HG03045 (cell line): ENCODE results near the gene PAPOLG.

Experiments
- ATAC-seq: cut with Tn5 transposase; IDR thresholded peaks from one replicate; pipeline ENCODE4 v1.9.1; 2021; ENCODE audit warnings: mild to moderate bottlenecking, moderate library complexity; ENCODE audit not compliant: unreplicated experiment

PAPOLG gene

DNA sequence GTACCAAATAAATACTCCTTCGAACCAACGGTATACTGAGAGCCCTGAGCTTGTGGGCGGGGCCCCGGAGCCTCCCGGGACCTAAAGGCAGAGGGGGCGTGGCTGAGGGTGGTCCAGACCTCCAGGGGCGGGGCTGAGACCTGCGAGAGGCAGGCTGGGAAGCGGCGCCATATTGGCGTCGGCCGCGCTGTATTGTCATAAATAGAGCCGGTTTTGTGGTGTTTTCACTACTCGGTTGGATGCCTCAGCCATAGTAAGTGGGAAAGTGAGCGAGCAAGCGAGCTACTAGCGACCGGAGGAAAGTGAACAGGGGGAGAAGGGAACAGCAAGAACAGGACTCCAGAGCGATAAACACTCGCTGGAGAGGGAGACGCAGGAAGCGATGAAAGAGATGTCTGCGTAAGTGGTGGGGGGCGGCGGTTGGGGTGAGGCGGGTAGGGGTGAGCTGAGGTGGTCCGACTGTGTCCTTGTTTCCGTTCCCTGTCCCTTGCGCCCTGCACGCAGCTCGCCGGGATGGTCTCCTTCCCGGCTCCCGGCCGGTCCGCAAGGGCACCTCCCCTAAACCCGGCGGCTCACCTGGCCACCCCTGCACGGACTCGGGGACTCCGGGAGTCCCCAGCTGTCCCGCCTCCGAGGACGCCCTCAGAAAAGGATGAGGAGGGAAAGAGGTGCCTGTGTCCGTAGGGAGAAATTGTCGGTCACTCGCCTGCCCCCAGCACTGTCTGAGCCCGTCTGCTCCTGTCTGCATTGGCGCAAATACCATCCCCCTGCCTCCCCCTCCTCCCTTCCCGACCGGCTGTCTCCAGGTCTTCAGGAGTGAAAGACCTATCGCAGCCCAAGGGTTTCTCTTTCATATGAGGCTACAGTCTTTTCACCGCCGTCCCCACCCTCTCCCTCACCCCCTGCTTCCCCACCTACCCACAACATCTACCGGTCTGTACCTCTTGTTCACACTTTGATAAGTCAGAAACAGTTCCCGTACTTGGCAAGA is at the start of gene PAPOLG:
PAPOLG (plus strand) TSS at position 172 of the 991 bp plus-strand sequence; CDS start at position 383, 211 bp downstream.
- peak; percentile 97 for ATAC-seq

DNA sequence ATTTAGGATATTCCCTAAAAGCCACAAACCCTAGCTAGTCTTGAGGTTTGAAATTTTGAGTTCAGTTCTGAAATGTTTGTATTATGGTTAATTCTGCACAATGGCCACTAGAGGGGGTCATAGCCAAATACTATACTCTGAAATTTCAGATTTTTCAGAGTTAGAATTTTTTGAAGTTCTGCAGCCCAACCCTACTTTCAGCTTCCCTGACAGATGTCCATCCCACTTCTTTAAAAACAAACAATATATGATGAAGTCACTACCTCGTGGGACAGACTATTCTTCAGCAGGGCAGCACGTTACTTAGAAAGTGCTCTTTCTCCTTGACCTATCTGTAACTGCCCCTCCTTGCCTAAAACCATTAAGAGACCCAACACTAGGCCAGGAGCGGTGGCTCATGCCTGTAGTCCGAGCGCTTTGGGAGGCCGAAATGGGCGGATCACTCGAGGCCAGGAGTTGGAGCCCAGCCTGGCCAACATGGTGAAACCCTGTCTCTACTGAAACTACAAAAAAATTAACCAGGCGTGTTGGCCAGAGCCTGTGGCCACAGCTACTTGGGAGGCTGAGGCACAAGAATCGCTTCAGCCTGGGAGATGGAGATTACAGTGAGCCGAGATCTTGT is 48.2 kb upstream of the PAPOLG start:
- ATAC-seq: no peak

DNA sequence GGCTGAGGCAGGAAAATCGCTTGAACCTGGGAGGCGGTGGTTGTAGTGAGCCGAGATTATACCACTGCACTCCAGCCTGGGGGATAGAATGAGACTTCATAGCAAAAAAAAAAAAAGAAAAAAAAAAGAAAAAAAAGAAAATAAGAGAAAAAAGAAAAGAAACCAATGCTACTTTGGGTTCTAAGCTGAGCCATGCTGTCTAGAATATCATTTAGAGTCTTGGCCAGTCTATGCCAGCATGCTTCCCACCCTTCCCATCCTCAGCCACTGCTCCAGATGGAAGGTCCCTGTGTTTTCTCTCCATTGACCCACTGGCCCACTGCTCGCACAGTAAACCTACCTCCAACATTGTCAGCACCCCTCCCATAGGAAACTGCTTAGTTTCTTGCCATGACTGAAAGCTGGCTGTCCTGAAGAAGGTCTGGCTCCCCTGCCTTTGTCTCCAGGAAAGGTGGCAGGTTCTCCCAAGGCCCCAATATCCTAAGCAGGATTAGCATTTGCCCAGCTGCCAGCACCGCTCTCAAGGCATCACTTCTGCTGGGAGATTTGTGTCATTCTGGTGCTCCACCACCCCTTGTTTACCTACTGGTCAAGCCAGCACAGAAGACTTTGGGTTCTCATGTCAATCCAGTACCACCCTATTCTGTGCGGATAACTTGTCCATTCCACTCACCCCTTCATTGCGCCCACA is 47.3 kb upstream of the PAPOLG start:
- ATAC-seq: no peak

DNA sequence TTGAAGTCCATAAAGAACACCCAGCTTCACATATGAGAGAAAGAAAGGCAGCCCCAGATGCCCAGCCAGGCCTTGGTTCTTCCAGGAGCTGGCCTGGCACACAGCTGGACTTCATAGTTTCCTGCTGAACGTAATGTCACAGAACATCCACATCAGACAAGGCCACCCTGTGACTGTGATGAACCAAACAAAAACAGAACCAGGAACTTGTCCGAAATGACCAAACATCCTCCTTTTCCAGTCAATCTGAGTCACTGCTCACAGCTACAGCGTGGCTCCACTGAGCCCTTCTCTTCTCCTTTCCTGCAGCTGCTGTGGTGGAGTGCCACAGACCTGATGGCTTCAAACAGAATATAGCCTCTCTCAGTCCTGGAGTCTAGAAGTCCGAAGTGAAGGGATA is 45.4 kb upstream of the PAPOLG start:
- ATAC-seq: no peak

- no peak for ATAC-seq
Measured at GRCh38 chr2:60715561-60715960, 40.5 kb upstream of the PAPOLG start.

- ATAC-seq: no peak
Measured at GRCh38 chr2:60717691-60718090, 38.4 kb upstream of the PAPOLG start.

DNA sequence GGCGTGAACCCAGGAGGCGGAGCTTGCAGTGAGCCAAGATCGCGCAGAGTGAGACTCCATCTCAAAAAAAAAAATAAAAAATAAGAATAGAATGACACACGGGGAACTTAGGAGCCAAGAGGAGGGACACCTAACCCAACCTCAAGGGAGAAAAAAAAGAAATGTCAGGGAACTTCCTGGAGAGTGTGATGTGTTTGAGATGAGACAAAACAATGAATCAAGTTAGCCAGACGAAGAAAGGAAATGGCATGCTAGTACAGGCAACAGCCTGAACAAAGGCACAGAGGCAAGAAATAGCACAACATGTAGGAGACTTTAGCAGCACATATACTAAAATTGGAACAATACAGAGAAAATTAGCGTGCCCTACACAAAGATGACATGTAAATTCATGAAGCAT is 36.7 kb upstream of the PAPOLG start:
- no peak for ATAC-seq

DNA sequence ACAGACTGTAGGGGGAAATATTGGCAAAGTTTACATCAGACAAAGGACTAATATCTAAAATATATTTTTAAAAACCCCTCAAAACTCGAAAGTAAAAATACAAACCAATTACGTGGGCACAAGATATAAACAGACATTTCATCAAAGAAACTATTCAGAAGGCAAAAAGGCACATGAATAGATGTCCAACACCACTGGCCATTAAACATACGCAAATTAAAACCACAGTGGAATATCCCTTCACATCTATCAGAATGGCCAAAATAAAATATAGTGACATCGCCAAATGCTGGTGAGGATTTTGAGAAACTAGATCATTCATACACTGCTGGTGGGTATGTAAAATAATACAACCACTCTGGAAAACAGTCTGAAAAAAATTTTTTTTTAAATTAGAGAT is 30.6 kb upstream of the PAPOLG start:
- ATAC-seq: no peak

DNA sequence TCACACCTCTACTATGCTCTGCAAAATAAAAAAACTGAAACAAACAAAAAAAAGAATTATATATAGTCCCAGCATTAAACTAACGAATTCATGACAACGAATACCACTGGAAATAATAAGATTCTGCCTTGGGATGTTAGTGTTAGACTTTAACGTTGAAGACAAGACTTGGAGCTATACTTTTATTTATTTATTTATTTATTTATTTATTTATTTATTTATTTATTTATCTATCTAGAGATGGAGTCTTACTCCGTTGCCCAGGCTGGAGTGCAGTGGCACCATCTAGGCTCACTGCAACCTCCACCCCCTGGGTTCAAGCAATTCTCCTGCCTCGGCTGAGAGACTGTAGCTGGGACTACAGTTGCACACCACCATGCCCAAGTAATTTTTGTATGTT is 27.2 kb upstream of the PAPOLG start:
- ATAC-seq: no peak

- ATAC-seq: no peak
Measured at GRCh38 chr2:60735496-60736250, 20.4 kb upstream of the PAPOLG start.

DNA sequence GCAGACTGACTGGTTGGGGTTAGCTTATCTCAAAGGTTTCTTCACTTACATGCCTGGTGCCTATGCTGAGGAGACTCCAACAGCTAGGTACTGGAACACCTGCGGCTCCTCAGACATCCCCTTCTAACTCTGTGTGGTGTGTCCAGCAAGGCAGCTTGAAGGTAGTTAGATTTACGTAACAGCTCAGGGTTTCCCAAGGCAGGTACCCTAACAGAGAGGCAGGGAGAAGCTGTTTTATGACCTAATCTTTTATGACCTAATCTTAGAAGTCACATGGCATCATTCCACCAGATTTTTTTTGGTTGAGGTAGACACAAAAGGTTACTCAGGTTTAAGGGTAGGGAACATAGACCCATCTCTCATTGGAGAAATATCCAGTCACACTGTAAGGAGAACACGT is 17.4 kb upstream of the PAPOLG start:
- no peak for ATAC-seq

DNA sequence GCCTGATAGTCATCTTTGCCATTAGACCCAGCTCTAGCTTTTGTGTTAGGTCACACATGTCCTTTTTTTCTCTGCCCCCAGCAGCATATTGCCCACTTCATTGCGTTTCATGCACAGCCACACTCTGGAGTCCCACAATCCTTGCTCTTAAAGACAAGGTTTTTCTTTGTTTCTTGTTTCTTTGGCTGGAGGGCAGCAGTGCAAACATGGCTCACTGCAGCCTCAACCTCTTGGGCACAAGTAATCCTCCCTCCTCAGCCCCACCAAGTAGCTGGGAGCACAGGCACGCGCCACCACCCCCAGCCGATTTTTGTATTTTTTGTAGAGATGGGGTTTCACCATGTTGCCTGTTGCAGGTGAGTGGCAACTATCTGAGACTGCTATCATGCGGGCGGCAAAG is 16.9 kb upstream of the PAPOLG start:
- ATAC-seq: no peak

GRCh38 chr2:60741576-60741975 is 14.5 kb upstream of the PAPOLG start:
- no peak for ATAC-seq

DNA sequence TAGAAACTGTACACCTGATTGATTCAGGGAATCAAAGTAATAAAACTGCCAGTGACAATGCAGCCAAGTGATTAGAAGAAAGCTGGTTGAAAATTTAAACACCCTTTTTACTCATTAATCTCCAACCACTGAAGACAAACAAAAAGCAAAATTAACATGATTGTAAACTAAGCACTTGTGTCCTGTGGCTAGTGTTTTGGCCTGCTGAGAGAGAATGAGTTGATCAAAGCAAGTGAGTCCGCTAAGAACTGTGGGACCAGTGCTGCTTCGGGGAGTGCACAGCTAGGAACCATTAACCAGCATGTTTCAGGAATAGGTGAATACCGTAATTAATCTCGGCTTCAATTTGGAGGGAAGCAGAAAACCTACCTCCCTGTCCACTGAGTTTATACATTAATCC is 13.6 kb upstream of the PAPOLG start:
- no peak for ATAC-seq

DNA sequence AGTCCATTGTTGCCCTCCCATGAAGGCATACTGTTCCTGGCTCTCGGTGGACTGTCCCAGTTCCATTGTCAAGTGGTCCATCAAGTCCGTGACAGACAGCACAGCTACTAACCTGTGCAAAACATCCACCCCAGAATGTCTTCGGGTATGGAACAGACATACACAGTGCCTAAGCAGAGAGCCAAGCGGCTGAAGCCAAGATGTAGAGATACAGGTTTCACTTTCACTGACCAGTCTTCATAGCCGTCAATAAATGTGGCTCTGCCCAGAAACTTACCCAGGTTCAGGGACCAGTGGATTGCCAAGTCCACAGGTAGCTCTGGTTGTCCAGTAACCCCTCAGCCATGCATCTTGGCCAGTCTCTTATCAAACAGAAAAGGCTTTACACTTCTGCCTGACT is 10.7 kb upstream of the PAPOLG start:
- no peak for ATAC-seq

DNA sequence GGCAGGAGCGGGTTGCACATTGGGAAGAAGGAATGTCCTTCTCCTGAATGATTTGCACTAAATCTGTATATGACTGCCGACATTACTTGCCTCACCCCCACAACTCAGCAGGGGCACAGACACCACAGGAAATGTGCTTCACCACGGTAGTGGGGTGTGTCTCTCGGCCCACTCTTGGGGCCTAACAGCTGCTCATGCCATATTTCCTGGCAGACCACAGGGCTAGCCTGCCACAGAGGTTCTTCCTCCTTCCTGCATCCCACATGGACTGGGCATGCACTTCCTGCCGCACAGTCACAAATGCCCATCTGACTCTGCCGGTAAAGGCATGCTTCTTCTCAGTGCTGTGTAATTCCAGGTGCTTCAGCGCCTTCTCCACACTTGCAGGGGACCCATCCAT is 10.3 kb upstream of the PAPOLG start:
- ATAC-seq: no peak

- no peak for ATAC-seq
Measured at GRCh38 chr2:60746318-60746717, 9.8 kb upstream of the PAPOLG start.

GRCh38 chr2:60759654-60760053 is 3.6 kb downstream of the PAPOLG start:
- ATAC-seq: no peak

GRCh38 chr2:60764736-60765534 is 8.9 kb downstream of the PAPOLG start:
- ATAC-seq: no peak

DNA sequence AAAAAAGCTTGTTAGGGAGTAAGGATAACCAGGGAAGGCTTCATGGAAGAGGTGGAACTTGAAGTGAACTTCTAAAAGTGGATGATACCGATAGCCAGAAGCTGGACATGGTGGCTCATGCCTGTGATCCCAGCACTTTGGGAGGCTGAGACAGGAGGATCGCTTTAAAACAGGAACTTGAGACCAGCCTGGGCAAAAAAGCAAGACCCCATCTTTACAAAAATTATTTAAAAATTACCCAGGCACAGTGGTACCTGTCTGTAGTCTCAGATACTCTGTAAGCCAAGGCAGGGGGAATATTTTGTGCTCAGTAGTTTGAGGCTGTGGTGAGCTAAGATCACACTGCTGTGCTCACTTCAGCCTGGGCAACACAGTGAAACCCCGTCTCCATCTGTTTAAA is 10.2 kb downstream of the PAPOLG start:
- ATAC-seq: no peak
